Retinal pigment epithelial cell (primary cell): ENCODE data around the gene RHBDD1.

ENCODE experiments used
- DNase-seq: peaks from one replicate; pipeline ENCODE4 v3.0.0-alpha.2; 2010; ENCODE audit warnings: low read depth
- H3K4me3 ChIP-seq: 2 replicates; pipeline ENCODE4 v1.5.1; 2011; ENCODE audit warnings: mild to moderate bottlenecking, low read length, control low read depth, moderate library complexity
- CTCF ChIP-seq: conservative IDR thresholded peaks from 2 replicates; pipeline ENCODE4 v1.5.1; 2011; ENCODE audit warnings: low read depth, low read length, control low read depth, inconsistent platforms

RHBDD1 gene

DNA sequence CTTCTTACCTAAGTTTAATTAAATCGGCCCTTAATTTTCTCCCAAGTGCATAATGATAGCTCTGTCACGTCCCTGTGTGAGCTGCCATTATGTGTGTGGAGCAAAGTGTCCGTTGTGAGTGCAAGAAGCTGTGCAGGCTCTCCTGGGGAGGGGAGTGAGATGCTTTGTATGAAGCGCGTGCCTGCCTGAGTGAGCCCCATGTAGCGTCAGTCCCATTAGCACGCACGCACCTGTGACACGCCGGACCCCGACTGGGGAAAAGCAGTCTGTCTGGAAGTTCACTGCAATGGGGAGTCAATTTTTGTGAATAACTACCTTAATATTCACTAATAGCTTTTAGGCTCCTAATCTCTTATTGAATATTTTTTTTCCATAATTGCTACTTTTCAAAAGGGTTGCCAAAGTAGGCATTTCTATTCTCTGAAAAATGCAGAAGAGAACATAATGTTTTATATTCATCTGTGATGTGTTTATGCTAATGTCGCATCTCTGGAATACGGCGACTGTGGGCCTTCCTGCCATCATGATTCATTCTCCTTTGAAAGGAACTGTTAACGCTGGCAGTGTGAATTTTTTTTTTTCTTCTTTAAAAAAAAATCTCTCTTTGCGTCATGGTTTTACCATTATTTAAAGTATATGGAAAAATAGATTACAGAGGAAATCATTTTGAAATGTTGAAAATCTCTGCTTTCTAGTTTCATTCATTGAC, 170.5 kb downstream of the RHBDD1 start:
- H3K4me3 ChIP-seq, result no peak overlapping the region
- DNase-seq, result no peak
- no peak for TF ChIP-seq CTCF

DNA sequence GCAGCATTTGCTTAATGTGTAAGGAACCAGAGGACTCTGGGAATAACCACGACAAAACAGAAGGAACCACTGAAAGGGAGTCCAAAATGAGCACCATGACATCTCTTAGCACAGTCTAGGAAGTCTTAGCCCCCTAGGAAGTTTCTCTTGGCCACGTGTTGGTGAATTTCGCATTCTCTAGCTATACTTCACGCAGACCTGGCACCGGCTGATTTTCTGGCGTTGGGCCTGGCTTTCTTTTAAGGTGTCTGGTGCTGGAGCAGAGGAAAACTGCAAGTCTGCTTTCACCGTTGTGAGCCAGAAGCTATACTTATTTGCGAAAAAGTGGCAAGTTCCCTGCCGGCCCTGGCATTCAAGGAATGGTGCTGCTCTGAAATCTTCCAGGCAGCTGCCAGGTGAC, 171.3 kb downstream of the RHBDD1 start:
- no peak overlapping the region for H3K4me3 ChIP-seq
- no peak for DNase-seq
- TF ChIP-seq CTCF, result no peak

DNA sequence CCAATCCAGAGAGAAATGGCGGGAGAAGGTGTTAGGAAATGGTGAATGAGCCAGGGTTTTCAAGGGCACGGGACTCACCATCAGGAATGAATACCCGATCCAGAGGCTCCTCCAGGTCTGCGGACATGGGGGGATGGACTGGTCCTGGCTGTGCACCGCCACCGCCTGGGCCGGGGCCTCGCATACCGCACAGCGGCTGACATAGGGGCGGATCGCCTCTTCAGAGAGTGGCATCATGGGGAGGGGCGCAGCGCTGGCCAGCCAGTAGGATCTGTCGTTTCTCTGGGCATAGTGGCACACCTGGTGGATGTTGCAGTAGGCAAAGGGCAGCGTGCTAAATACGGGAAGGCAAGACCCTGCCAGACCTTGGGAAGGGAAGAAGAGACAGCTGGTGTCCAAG, 172.1 kb downstream of the RHBDD1 start:
- TF ChIP-seq CTCF, result no peak
- DNase-seq, result no peak
- H3K4me3 ChIP-seq, result no peak overlapping the region

DNA sequence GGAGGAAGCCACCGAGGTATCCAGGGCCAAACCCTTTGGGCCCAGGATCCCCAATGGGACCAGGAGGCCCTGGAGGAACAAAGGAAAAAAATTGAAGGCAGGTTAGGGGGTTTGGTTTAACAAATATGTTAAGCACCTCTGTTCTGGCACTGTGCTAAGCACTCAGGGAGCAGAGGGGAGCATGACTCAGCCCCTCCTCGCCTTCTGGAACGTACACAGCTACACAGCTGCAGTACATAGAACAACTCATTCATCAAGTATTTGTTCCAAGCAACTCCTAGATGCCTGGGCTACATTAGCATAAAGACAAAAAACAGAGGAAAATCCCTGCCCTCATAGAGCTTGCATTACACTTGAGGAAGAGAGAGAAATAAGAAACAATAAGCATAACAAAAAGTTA, 174.6 kb downstream of the RHBDD1 start:
- DNase-seq, result no peak
- no peak overlapping the region for H3K4me3 ChIP-seq
- no peak for TF ChIP-seq CTCF

DNA sequence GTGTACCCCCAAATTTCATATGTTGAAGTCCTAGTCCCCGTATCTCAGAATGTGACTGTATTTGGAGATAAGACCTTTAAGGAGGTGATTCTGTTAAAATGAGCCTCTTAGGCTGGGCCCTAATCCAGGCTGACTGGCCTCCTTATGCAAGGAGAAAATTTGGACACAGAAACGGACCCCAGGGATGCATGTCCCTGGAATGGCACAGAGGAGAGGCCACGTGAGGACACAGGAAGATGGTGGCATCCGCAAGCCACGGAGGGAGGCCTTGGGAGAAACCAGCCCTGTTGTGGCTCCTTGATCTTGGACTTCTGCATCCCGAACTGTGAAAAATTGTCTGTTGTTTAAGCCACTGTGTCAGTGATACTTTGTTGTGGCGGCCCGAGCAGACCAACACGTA, 177.5 kb downstream of the RHBDD1 start:
- DNase-seq, result no peak
- H3K4me3 ChIP-seq, result no peak overlapping the region
- no peak for TF ChIP-seq CTCF

- H3K4me3 ChIP-seq, result no peak overlapping the region
- no peak for TF ChIP-seq CTCF
- DNase-seq, result no peak
These were observed 178.0 kb downstream of the RHBDD1 start for GRCh38 chr2:227013881-227014280.

GRCh38 chr2:227016894-227017293, 181.0 kb downstream of the RHBDD1 start:
- no peak for TF ChIP-seq CTCF

More at GRCh38 chr2:227016894-227017293, 181.0 kb downstream of the RHBDD1 start:
- DNase-seq, result no peak
- no peak overlapping the region for H3K4me3 ChIP-seq
